ENCODE measurements around the gene MED13L.

MED13L gene

GRCh38 chr12:116215023-116215422, 62.5 kb downstream of the MED13L start:
- H3K4me3 ChIP-seq (replicated peaks; ENCODE audit: low read depth, low read length) = no peak overlapping the region
- TF ChIP-seq CTCF (IDR thresholded peaks at IDR 0.05; ENCODE audit: low read depth, low read length, missing control alignments) = no peak
- DNase-seq (ENCODE audit: extremely low read depth, low read depth) = no peak

- no peak for DNase-seq (ENCODE audit: extremely low read depth, low read depth)
- no peak for TF ChIP-seq CTCF (IDR thresholded peaks at IDR 0.05; ENCODE audit: low read depth, low read length, missing control alignments)
- H3K4me3 ChIP-seq (replicated peaks; ENCODE audit: low read depth, low read length) = no peak overlapping the region
Measured at GRCh38 chr12:116213885-116214527, 63.5 kb downstream of the MED13L start.

GRCh38 chr12:116213014-116213413, 64.5 kb downstream of the MED13L start:
- TF ChIP-seq CTCF (IDR thresholded peaks at IDR 0.05; ENCODE audit: low read depth, low read length, missing control alignments) = no peak
- no peak overlapping the region for H3K4me3 ChIP-seq (replicated peaks; ENCODE audit: low read depth, low read length)
- DNase-seq (ENCODE audit: extremely low read depth, low read depth) = no peak

GRCh38 chr12:116210762-116211161, 66.7 kb downstream of the MED13L start:
- TF ChIP-seq CTCF (IDR thresholded peaks at IDR 0.05; ENCODE audit: low read depth, low read length, missing control alignments) = no peak
- DNase-seq (ENCODE audit: extremely low read depth, low read depth) = no peak
- no peak overlapping the region for H3K4me3 ChIP-seq (replicated peaks; ENCODE audit: low read depth, low read length)

- TF ChIP-seq CTCF (IDR thresholded peaks at IDR 0.05; ENCODE audit: low read depth, low read length, missing control alignments) = no peak
- no peak overlapping the region for H3K4me3 ChIP-seq (replicated peaks; ENCODE audit: low read depth, low read length)
- DNase-seq (ENCODE audit: extremely low read depth, low read depth) = no peak
Measured at GRCh38 chr12:116210131-116210530, 67.4 kb downstream of the MED13L start.

GRCh38 chr12:116209503-116209902, 68.0 kb downstream of the MED13L start:
- no peak for DNase-seq (ENCODE audit: extremely low read depth, low read depth)
- no peak overlapping the region for H3K4me3 ChIP-seq (replicated peaks; ENCODE audit: low read depth, low read length)
- no peak for TF ChIP-seq CTCF (IDR thresholded peaks at IDR 0.05; ENCODE audit: low read depth, low read length, missing control alignments)

- TF ChIP-seq CTCF (IDR thresholded peaks at IDR 0.05; ENCODE audit: low read depth, low read length, missing control alignments) = no peak
- no peak overlapping the region for H3K4me3 ChIP-seq (replicated peaks; ENCODE audit: low read depth, low read length)
- no peak for DNase-seq (ENCODE audit: extremely low read depth, low read depth)
Measured at GRCh38 chr12:116207274-116207673, 70.2 kb downstream of the MED13L start.
